ENCODE results near the gene IFNL3. TPM values are rescaled to one million over a fixed set of nuclear protein-coding genes. Genes with fewer than 3 reads are reported as not detected.

Gene IFNL3
- total and polyA plus RNA-seq, 9 of the 15 experiments (the other 6 are each of a cell fraction or from before 2014, with no cell fraction given) = not detected

- Histone ChIP-seq H3K4me3 (no peak overlapping the region), H3K9me1 (ENCODE audit: control insufficient read depth, insufficient read depth, low read length) (no peaks in the 10 kb centered on the region), H3K36me3 (ENCODE audit: control insufficient read depth, insufficient read depth, low read length) (no peaks in the 10 kb centered on the region), H2AFZ (ENCODE audit: low read depth, low read length) (no peak overlapping the region), H3K79me2 (ENCODE audit: control insufficient read depth, insufficient read depth, low read length) (no peaks in the 10 kb centered on the region), H3K27me3 (ENCODE audit: control insufficient read depth in 2 of 2, insufficient read depth in 2 of 2, low read length in 2 of 2) (0 out of 5 replicates have a peak, but pooled peaks cover 0 to 3% of the 10 kb centered on the region in 2 experiments), H3K9ac (ENCODE audit: insufficient read depth in 1 of 2, low read depth in 2 of 2, low read length in 2 of 2) (no peak overlapping the region), H3K4me1 (replicated peaks in 1 of 2; ENCODE audit: control insufficient read depth in 2 of 2, insufficient read depth in 2 of 2, low read length in 2 of 2) (no peaks in the 10 kb centered on the region), H3K9me3 (replicated peaks; ENCODE audit: control insufficient read depth, insufficient read depth, low read depth, low read length) (no peaks in the 10 kb centered on the region; the same call in 1 of the 2 replicates), H3K4me2 (ENCODE audit: insufficient read depth, low read length) (no peak overlapping the region), H3K27ac (ENCODE audit: extremely low read depth, low read depth, low read length) (no peak overlapping the region), H4K20me1 (replicated peaks; ENCODE audit: control insufficient read depth, insufficient read depth, low read length) (no peaks in the 10 kb centered on the region)
- ATAC-seq = no peak
- in situ Hi-C loops (cut with MboI) = no loop called here
- BruUV-seq (replicated peaks) = no TSS peak
- intact Hi-C loops (cut with micrococcal nuclease) = no loop called here
- WGBS (ENCODE audit: insufficient coverage, low coverage, missing lambda C conversion rate) = 16% methylated on average over 1 of the region's 1 CpG
- TF ChIP-seq PTBP1 (IDR thresholded peaks at IDR 0.05; ENCODE audit: low read depth, low read length) (no peak), ELK3 (CRISPR knock-in tag; IDR thresholded peaks at IDR 0.05) (no peak), KAT2B (IDR thresholded peaks at IDR 0.05; ENCODE audit: low read depth, low read length) (no peak), ZNF197 (CRISPR knock-in tag; IDR thresholded peaks at IDR 0.05; ENCODE audit: low read depth) (no peak), TAF15 (IDR thresholded peaks at IDR 0.05; ENCODE audit: low read depth, low read length) (no peak), POLR2AphosphoS2 (IDR thresholded peaks at IDR 0.05; ENCODE audit: low read length) (no peak), MCM3 (IDR thresholded peaks at IDR 0.05) (no peak), ZBTB34 (CRISPR knock-in tag; IDR thresholded peaks at IDR 0.05) (no peak), NELFE (IDR thresholded peaks at IDR 0.05; ENCODE audit: insufficient read depth, insufficient read length) (no peak), ZBTB7A (IDR thresholded peaks at IDR 0.05; ENCODE audit: borderline replicate concordance, control insufficient read depth, low read depth, low read length) (no peak), GATAD2B (IDR thresholded peaks at IDR 0.05; ENCODE audit: borderline replicate concordance) (no peak), MED1 (CRISPR knock-in tag; IDR thresholded peaks at IDR 0.05; ENCODE audit: borderline replicate concordance) (no peak), EGR1 (conservative IDR thresholded peaks at IDR 0.05) (no peak), HDAC1 (IDR thresholded peaks at IDR 0.05) (no peak), TCFL5 (CRISPR knock-in tag; conservative IDR thresholded peaks at IDR 0.05) (no peak)
- ChIA-PET POLR2A (no interaction called here), CTCF (ENCODE audit: low intra/inter-chr PET ratio) (interaction anchor here (0.6 kb wide), 1 partner anchor 244 kb away, joined by 9 read pairs; no protein-coding TSS in a partner anchor)
- FAIRE-seq = no peak
- no peak for DNase-seq (ENCODE audit: extremely low read depth in 1 of 4, low spot score in 3 of 4)
These were observed 39.2 kb upstream of the IFNL3 start for GRCh38 chr19:39284032-39284431.
